PC-3 (cell line): ENCODE measurements around the gene ARFGEF2.

Experiments used
- EZH2 ChIP-seq: fragments of 300-600 bp; sonication (generic); IDR thresholded peaks from one replicate; pipeline ENCODE4 v1.6.1; 2017; ENCODE audit warnings: antibody characterized with exemption, mild to moderate bottlenecking, low read length; ENCODE audit not compliant: unreplicated experiment
- EZH2phosphoT487 ChIP-seq: fragments of 300-600 bp; sonication (generic); IDR thresholded peaks from 2 replicates; pipeline ENCODE4 v1.6.1; 2018; ENCODE audit warnings: mild to moderate bottlenecking, antibody characterized with exemption, low read length, borderline replicate concordance
- TF ChIP-seq, protein P1 (sequence below): fragments of 300-600 bp; sonication (generic); conservative IDR thresholded peaks from 2 replicates; pipeline ENCODE4 v1.5.1; 2017; ENCODE audit warnings: antibody characterized with exemption, low read depth, mild to moderate bottlenecking, low read length

GRCh38 chr20:48880331-48880730 lies 41.2 kb upstream of the ARFGEF2 start:
- TF ChIP-seq, protein P1, sequence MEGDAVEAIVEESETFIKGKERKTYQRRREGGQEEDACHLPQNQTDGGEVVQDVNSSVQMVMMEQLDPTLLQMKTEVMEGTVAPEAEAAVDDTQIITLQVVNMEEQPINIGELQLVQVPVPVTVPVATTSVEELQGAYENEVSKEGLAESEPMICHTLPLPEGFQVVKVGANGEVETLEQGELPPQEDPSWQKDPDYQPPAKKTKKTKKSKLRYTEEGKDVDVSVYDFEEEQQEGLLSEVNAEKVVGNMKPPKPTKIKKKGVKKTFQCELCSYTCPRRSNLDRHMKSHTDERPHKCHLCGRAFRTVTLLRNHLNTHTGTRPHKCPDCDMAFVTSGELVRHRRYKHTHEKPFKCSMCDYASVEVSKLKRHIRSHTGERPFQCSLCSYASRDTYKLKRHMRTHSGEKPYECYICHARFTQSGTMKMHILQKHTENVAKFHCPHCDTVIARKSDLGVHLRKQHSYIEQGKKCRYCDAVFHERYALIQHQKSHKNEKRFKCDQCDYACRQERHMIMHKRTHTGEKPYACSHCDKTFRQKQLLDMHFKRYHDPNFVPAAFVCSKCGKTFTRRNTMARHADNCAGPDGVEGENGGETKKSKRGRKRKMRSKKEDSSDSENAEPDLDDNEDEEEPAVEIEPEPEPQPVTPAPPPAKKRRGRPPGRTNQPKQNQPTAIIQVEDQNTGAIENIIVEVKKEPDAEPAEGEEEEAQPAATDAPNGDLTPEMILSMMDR, result no peak
- TF ChIP-seq EZH2 (no peak), EZH2phosphoT487 (no peak)
